Astrocyte (in vitro differentiated cells and primary cell): ENCODE measurements around the gene MCUB. TPM values are rescaled to one million over a fixed set of nuclear protein-coding genes. Genes with fewer than 3 reads are reported as not detected.

Experiments
- DNase-seq: peaks from one replicate; pipeline ENCODE4 v3.0.0-alpha.2; 2010; ENCODE audit warnings: low read depth
- FAIRE-seq: peaks from 2 replicates; lab custom pipeline; 2011; peaks lifted over from hg19 to GRCh38; lab: Jason Lieb, UNC
- H2AFZ ChIP-seq: 2 replicates; pipeline ENCODE4 v1.6.0; 2012; ENCODE audit warnings: low read depth, low read length, inconsistent platforms
- H3K27ac ChIP-seq: 2 replicates; pipeline ENCODE4 v1.5.1; 2011; ENCODE audit warnings: low read depth, low read length, inconsistent platforms
- H3K27me3 ChIP-seq: 2 replicates; pipeline ENCODE4 v1.6.0; 2011; ENCODE audit warnings: low read length, inconsistent platforms; ENCODE audit not compliant: insufficient read depth
- H3K36me3 ChIP-seq: 2 replicates; pipeline ENCODE4 v1.5.1; 2011; ENCODE audit warnings: low read length, inconsistent platforms; ENCODE audit not compliant: insufficient read depth
- H3K4me1 ChIP-seq: 2 replicates; pipeline ENCODE4 v1.5.1; 2011; ENCODE audit warnings: low read length, inconsistent platforms; ENCODE audit not compliant: insufficient read depth
- H3K4me2 ChIP-seq: 2 replicates; pipeline ENCODE4 v1.6.0; 2012; ENCODE audit warnings: low read length, inconsistent platforms
- H3K4me3 ChIP-seq: 2 replicates; pipeline ENCODE4 v1.5.1; 2011; ENCODE audit warnings: low read depth, mild to moderate bottlenecking, low read length, inconsistent platforms; ENCODE audit not compliant: insufficient read depth
- H3K79me2 ChIP-seq: 2 replicates; pipeline ENCODE4 v1.6.0; 2012; ENCODE audit warnings: mild to moderate bottlenecking, low read length, inconsistent platforms; ENCODE audit not compliant: insufficient read depth
- H3K9ac ChIP-seq: 2 replicates; pipeline ENCODE4 v1.6.0; 2012; ENCODE audit warnings: mild to moderate bottlenecking, low read length, inconsistent platforms
- H3K9me3 ChIP-seq: 2 replicates; pipeline ENCODE4 v1.5.1; 2012; ENCODE audit warnings: low read depth, mild to moderate bottlenecking, low read length, inconsistent platforms; ENCODE audit not compliant: insufficient read depth
- H4K20me1 ChIP-seq: 2 replicates; pipeline ENCODE4 v1.6.0; 2012; ENCODE audit warnings: low read length, inconsistent platforms; ENCODE audit not compliant: insufficient read depth
- H3K27ac Mint-ChIP-seq: one replicate; pipeline ENCODE4 v1.8.0; 2021; ENCODE audit warnings: mild to moderate bottlenecking, mixed read lengths; ENCODE audit not compliant: unreplicated experiment
- H3K27me3 Mint-ChIP-seq: one replicate; pipeline ENCODE4 v1.8.0; 2021; ENCODE audit warnings: low read depth, mixed read lengths; ENCODE audit not compliant: unreplicated experiment
- H3K36me3 Mint-ChIP-seq: one replicate; pipeline ENCODE4 v1.8.0; 2021; ENCODE audit warnings: low read depth, mixed read lengths; ENCODE audit not compliant: unreplicated experiment
- H3K4me1 Mint-ChIP-seq: one replicate; pipeline ENCODE4 v1.8.0; 2021; ENCODE audit warnings: low read depth, mixed read lengths; ENCODE audit not compliant: unreplicated experiment
- H3K4me3 Mint-ChIP-seq: one replicate; pipeline ENCODE4 v1.8.0; 2021; ENCODE audit warnings: mild to moderate bottlenecking, moderate library complexity, mixed read lengths; ENCODE audit not compliant: unreplicated experiment
- H3K9me3 Mint-ChIP-seq: one replicate; pipeline ENCODE4 v1.8.0; 2021; ENCODE audit warnings: mild to moderate bottlenecking, mixed read lengths; ENCODE audit not compliant: unreplicated experiment
- EZH2 ChIP-seq: IDR thresholded peaks from 2 replicates; pipeline ENCODE4 v1.6.1; 2012; ENCODE audit warnings: mild to moderate bottlenecking, low read length, inconsistent platforms; ENCODE audit not compliant: insufficient read depth
- total RNA-seq: library from RNA; stranded (reverse); gene quantifications from 2 replicates; pipeline ENCODE4 v1.2.1, GENCODE V29; 2021
- TF ChIP-seq, protein P1 (sequence below): IDR thresholded peaks from 2 replicates; pipeline ENCODE4 v1.5.1; 2011; ENCODE audit warnings: low read depth, mild to moderate bottlenecking, inconsistent platforms, low read length, moderate library complexity; ENCODE audit not compliant: insufficient read depth

MCUB gene
- total RNA-seq, 1 donor from 2014 or later = 12.6 TPM

DNA sequence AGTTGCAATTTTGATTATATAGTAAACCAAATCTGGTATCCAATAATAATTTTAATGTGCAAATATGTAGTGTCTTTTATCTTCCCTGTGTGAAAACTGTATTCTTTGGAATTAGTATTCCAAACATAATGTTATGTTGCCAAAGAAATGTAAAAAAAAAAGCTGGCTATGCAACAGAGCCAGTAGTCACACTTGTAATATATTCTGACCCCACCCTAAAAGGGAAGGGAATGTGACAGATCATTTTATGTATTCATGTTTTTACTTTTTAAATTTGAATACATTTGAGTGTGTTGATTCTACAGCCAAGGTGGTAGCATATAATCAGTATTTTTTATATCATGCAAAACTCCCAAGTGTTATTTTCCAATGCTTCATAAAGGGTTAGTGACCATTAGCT is 27.9 kb upstream of the MCUB start:
- no peak overlapping the region for H3K27ac ChIP-seq
- DNase-seq (no peak), FAIRE-seq (no peak)
- no peak overlapping the region for H3K4me2 ChIP-seq
- no peaks in the 10 kb centered on the region for H4K20me1 ChIP-seq
- no peak overlapping the region for H3K27ac Mint-ChIP-seq
- no peaks in the 10 kb centered on the region for H3K4me1 Mint-ChIP-seq
- TF ChIP-seq EZH2 = no peak
- TF ChIP-seq, protein P1, sequence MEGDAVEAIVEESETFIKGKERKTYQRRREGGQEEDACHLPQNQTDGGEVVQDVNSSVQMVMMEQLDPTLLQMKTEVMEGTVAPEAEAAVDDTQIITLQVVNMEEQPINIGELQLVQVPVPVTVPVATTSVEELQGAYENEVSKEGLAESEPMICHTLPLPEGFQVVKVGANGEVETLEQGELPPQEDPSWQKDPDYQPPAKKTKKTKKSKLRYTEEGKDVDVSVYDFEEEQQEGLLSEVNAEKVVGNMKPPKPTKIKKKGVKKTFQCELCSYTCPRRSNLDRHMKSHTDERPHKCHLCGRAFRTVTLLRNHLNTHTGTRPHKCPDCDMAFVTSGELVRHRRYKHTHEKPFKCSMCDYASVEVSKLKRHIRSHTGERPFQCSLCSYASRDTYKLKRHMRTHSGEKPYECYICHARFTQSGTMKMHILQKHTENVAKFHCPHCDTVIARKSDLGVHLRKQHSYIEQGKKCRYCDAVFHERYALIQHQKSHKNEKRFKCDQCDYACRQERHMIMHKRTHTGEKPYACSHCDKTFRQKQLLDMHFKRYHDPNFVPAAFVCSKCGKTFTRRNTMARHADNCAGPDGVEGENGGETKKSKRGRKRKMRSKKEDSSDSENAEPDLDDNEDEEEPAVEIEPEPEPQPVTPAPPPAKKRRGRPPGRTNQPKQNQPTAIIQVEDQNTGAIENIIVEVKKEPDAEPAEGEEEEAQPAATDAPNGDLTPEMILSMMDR = no peak
- no peaks in the 10 kb centered on the region for H3K27me3 ChIP-seq
- no peaks in the 10 kb centered on the region for H3K4me1 ChIP-seq
- H3K4me3 ChIP-seq = no peak overlapping the region
- H3K79me2 ChIP-seq = no peaks in the 10 kb centered on the region
- no peaks in the 10 kb centered on the region for H3K27me3 Mint-ChIP-seq
- H3K9me3 ChIP-seq = no peaks in the 10 kb centered on the region
- H3K9me3 Mint-ChIP-seq = peaks cover 2% of the 10 kb centered on the region
- H3K4me3 Mint-ChIP-seq = no peak overlapping the region
- peaks cover 15% of the 10 kb centered on the region for H3K36me3 Mint-ChIP-seq
- H3K36me3 ChIP-seq = peaks cover 49% of the 10 kb centered on the region
- no peak overlapping the region for H2AFZ ChIP-seq
- H3K9ac ChIP-seq = no peak overlapping the region

DNA sequence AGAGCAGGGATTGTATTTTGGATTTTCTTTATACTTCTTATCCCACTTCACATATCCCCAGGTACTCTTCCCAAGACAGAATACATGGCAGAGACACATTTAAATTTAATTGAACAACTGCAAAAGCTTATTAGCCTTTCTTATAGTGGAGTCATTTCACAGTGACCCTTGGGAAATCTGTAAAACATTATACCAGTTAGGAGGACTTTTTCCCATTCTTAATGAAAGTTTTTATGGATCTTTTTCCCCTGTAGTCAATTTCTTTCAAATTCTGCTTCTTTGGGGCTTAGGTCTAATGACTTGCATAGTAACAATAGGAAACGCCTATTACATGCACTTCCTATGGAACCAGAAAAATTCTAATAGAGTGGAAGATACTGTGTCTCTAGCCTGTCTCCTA is 14.6 kb upstream of the MCUB start:
- peaks cover 17% of the 10 kb centered on the region for H3K36me3 ChIP-seq
- Mint-ChIP-seq H3K36me3 (peaks cover 18% of the 10 kb centered on the region), H3K4me1 (peaks cover 19% of the 10 kb centered on the region), H3K27me3 (no peaks in the 10 kb centered on the region), H3K4me3 (no peak overlapping the region), H3K9me3 (no peaks in the 10 kb centered on the region), H3K27ac (no peak overlapping the region)
- FAIRE-seq (no peak), DNase-seq (no peak)
- H3K9ac ChIP-seq = no peak overlapping the region
- H4K20me1 ChIP-seq = peaks cover 3% of the 10 kb centered on the region
- H3K79me2 ChIP-seq = no peaks in the 10 kb centered on the region
- TF ChIP-seq EZH2 = no peak
- TF ChIP-seq, protein P1 = no peak
- H3K27ac ChIP-seq = no peak overlapping the region
- H3K9me3 ChIP-seq = no peaks in the 10 kb centered on the region
- no peak overlapping the region for H3K4me2 ChIP-seq
- no peak overlapping the region for H2AFZ ChIP-seq
- H3K27me3 ChIP-seq = no peaks in the 10 kb centered on the region
- H3K4me1 ChIP-seq = peaks cover 10% of the 10 kb centered on the region
- H3K4me3 ChIP-seq = no peak overlapping the region

- Histone ChIP-seq H2AFZ (no peak overlapping the region), H3K4me2 (no peak overlapping the region), H3K4me3 (no peak overlapping the region), H3K9ac (no peak overlapping the region), H3K9me3 (no peaks in the 10 kb centered on the region), H3K4me1 (peaks cover 10% of the 10 kb centered on the region), H3K27ac (no peak overlapping the region), H3K36me3 (peaks cover 13% of the 10 kb centered on the region), H3K79me2 (no peaks in the 10 kb centered on the region), H3K27me3 (no peaks in the 10 kb centered on the region), H4K20me1 (no peaks in the 10 kb centered on the region)
- TF ChIP-seq, protein P1 = no peak
- TF ChIP-seq EZH2 = no peak
- FAIRE-seq = no peak
- Mint-ChIP-seq H3K4me3 (no peak overlapping the region), H3K27ac (peak overlapping the region; percentile 63), H3K9me3 (no peaks in the 10 kb centered on the region), H3K27me3 (no peaks in the 10 kb centered on the region), H3K36me3 (peaks cover 14% of the 10 kb centered on the region), H3K4me1 (peaks cover 17% of the 10 kb centered on the region)
- DNase-seq = no peak
Measured at GRCh38 chr4:109547394-109547793, 12.7 kb upstream of the MCUB start.
